K562 (cell line): Measurements from ENCODE around the gene DRAXIN. TPM values are rescaled to one million over a fixed set of nuclear protein-coding genes. Genes with fewer than 3 reads are reported as not detected.

Source experiments
- AFF4 ChIP-seq: sonication (generic); formaldehyde crosslinking; IDR thresholded peaks from 2 replicates; pipeline ENCODE4 v1.8.0; 2023; ENCODE audit warnings: mild to moderate bottlenecking, missing genetic modification reagents
- ARID2 ChIP-seq: fragments of 450-650 bp; IDR thresholded peaks from 2 replicates; pipeline ENCODE4 v1.6.1; 2017; ENCODE audit warnings: antibody characterized with exemption, mild to moderate bottlenecking
- DIDO1 ChIP-seq: fragments of 450-650 bp; IDR thresholded peaks from 2 replicates; pipeline ENCODE4 v1.6.1; 2016; ENCODE audit warnings: low read depth, missing biosample characterization, missing genetic modification characterization
- HCFC1 ChIP-seq: IDR thresholded peaks from 2 replicates; pipeline ENCODE4 v1.6.1; 2012; ENCODE audit warnings: low read depth, low read length, improper control_type of control experiment
- HOMEZ ChIP-seq: fragments of 250-450 bp; sonication (Bioruptor Pico); IDR thresholded peaks from 2 replicates; pipeline ENCODE4 v1.4.0; 2020; ENCODE audit warnings: mild to moderate bottlenecking, moderate library complexity
- KAT7 ChIP-seq: sonication (generic); formaldehyde crosslinking; IDR thresholded peaks from 2 replicates; pipeline ENCODE4 v1.8.0; 2022; ENCODE audit warnings: missing genetic modification reagents, mild to moderate bottlenecking, borderline replicate concordance
- KLF16 ChIP-seq: IDR thresholded peaks from 2 replicates; pipeline ENCODE4 v1.6.1; 2016; ENCODE audit warnings: antibody characterized with exemption
- NFE2L1 ChIP-seq: fragments of 450-650 bp; IDR thresholded peaks from 2 replicates; pipeline ENCODE4 v1.6.1; 2016; ENCODE audit warnings: missing genetic modification characterization, low read depth, mild to moderate bottlenecking, missing compliant biosample characterization, moderate library complexity, borderline replicate concordance
- SMAD3 ChIP-seq: fragments of 450-650 bp; formaldehyde crosslinking; conservative IDR thresholded peaks from 2 replicates; pipeline ENCODE4 v1.4.0; 2020; ENCODE audit warnings: mild to moderate bottlenecking
- SMARCC2 ChIP-seq: fragments of 450-650 bp; IDR thresholded peaks from 2 replicates; pipeline ENCODE4 v1.6.1; 2017; ENCODE audit warnings: antibody characterized with exemption, moderate library complexity, mild to moderate bottlenecking, low read depth
- ZBTB12 ChIP-seq: fragments of 250-450 bp; sonication (Bioruptor Pico); IDR thresholded peaks from 2 replicates; pipeline ENCODE4 v1.4.0; 2020
- ZFX ChIP-seq: sonication (generic); formaldehyde crosslinking; IDR thresholded peaks from 2 replicates; pipeline ENCODE4 v1.8.0; 2022; ENCODE audit warnings: mild to moderate bottlenecking, missing genetic modification reagents, moderate library complexity
- ZNF197 ChIP-seq: fragments of 200-800 bp; sonication (Bioruptor generic); IDR thresholded peaks from 2 replicates; pipeline ENCODE4 v1.6.1; 2016; ENCODE audit warnings: low read depth, missing genetic modification characterization, missing compliant biosample characterization
- ZNF253 ChIP-seq: fragments of 250-450 bp; sonication (Bioruptor Pico); conservative IDR thresholded peaks from 2 replicates; pipeline ENCODE4 v1.6.1; 2021; ENCODE audit warnings: mild to moderate bottlenecking
- ZNF277 ChIP-seq: fragments of 250-450 bp; sonication (Bioruptor Pico); IDR thresholded peaks from 2 replicates; pipeline ENCODE4 v1.8.0; 2022; ENCODE audit warnings: inconsistent platforms, mild to moderate bottlenecking, moderate library complexity, borderline replicate concordance
- ZNF316 ChIP-seq: fragments of 450-650 bp; IDR thresholded peaks from 2 replicates; pipeline ENCODE4 v1.6.1; 2016
- ZNF395 ChIP-seq: fragments of 200-800 bp; sonication (Bioruptor generic); IDR thresholded peaks from 2 replicates; pipeline ENCODE4 v1.6.1; 2017; ENCODE audit warnings: missing genetic modification characterization, missing compliant biosample characterization
- ZNF444 ChIP-seq: fragments of 250-450 bp; sonication (Bioruptor Pico); IDR thresholded peaks from 2 replicates; pipeline ENCODE4 v1.4.0; 2020; ENCODE audit warnings: mild to moderate bottlenecking, moderate library complexity
- polyA plus RNA-seq, 8 experiments: library from polyadenylated mRNA; depleted of rRNA in 4 of 8; stranded (reverse) in 5 of 8; unstranded in 3 of 8; fragments of >200 nt; fragmentation: Nextera tagmentation in 2 of 8; fragmentation: Illumina TruSeq in 1 of 8; extraction: Ambion mirVana in 2 of 8; extraction: Trizol in 1 of 8; gene quantifications; 2 replicates each; pipeline versions ENCODE4 v1.2.1 to v1.2.3, GENCODE V29; 2011 to 2014; ENCODE audit warnings: inconsistent platforms in 1 of 8, missing spikeins in 1 of 8
- total RNA-seq, 7 experiments: library from RNA; depleted of rRNA in 6 of 7; stranded (reverse); fragments of >200 nt in 6 of 7; fragmentation: Illumina TruSeq in 2 of 7; extraction: Trizol in 2 of 7; gene quantifications; 2 replicates each; pipeline versions ENCODE4 v1.2.1 to v1.2.3, GENCODE V29; 2011 to 2021; ENCODE audit warnings: low replicate concordance in 1 of 7

The DRAXIN gene
- total and polyA plus RNA-seq, 9 of the 15 experiments (the other 6 are each of a cell fraction or from before 2014, with no cell fraction given), result 0.01 to 0.04 (median 0.01) TPM; not detected in 6

GRCh38 chr1:11720033-11720376, 28.5 kb downstream of the DRAXIN start (continued):
- TF ChIP-seq HCFC1, result no peak
- peak; percentile 21; the same call in 1 of the 2 replicates for TF ChIP-seq HOMEZ (CRISPR knock-in tag)
- no peak for TF ChIP-seq ARID2
- TF ChIP-seq KAT7 (CRISPR knock-in tag), result 0 out of 2 replicates have a peak, but pooled peaks have one; percentile 45
- no peak for TF ChIP-seq ZNF197 (CRISPR knock-in tag)
- no peak for TF ChIP-seq NFE2L1 (tag)
- TF ChIP-seq KLF16, result no peak
- no peak for TF ChIP-seq ZFX (CRISPR knock-in tag)
- TF ChIP-seq ZNF316, result no peak
- TF ChIP-seq DIDO1 (tag), result no peak
- TF ChIP-seq ZNF277, result no peak
- TF ChIP-seq ZNF395, result no peak
- TF ChIP-seq ZNF444 (CRISPR knock-in tag), result no peak
- no peak for TF ChIP-seq ZNF253 (CRISPR knock-in tag)
- no peak for TF ChIP-seq ZBTB12
- no peak for TF ChIP-seq SMAD3
- TF ChIP-seq AFF4, result peak; percentile 12; the same call in 1 of the 2 replicates
- no peak for TF ChIP-seq SMARCC2
